GF-D8 (cell line): Measurements from ENCODE around the gene MPDU1.
A peak's percentile ranks its signal among the peaks of the same experiment; 100 is the strongest.

Experiments used
- DNase-seq: peaks from one replicate; lab custom pipeline; 2025; lab: John Stamatoyannopoulos, UW

Gene MPDU1

GRCh38 chr17:7583253-7584109 lies at the start of gene MPDU1:
MPDU1 (plus strand) TSS chr17:7583852; CDS start chr17:7583863, 11 bp downstream.
- DNase-seq, result peak; percentile 72

- no peak for DNase-seq
Measured at GRCh38 chr17:7538050-7538449, 45.6 kb upstream of the MPDU1 start.

- DNase-seq, result no peak
Measured at GRCh38 chr17:7538891-7539545, 44.6 kb upstream of the MPDU1 start.

- DNase-seq, result no peak
Measured at GRCh38 chr17:7541074-7541621, 42.5 kb upstream of the MPDU1 start.

GRCh38 chr17:7544911-7545310 lies 38.7 kb upstream of the MPDU1 start:
- no peak for DNase-seq

- DNase-seq, result no peak
Measured at GRCh38 chr17:7548585-7549400, 34.9 kb upstream of the MPDU1 start, which contains the start of gene TNFSF12. TNFSF12 (plus strand) TSS chr17:7549058; CDS start chr17:7549154, 96 bp downstream.

- DNase-seq, result no peak
Measured at GRCh38 chr17:7549401-7550055, 34.1 kb upstream of the MPDU1 start.

GRCh38 chr17:7550344-7550743 lies 33.3 kb upstream of the MPDU1 start:
- DNase-seq, result no peak

GRCh38 chr17:7551396-7551795 lies 32.3 kb upstream of the MPDU1 start:
- DNase-seq, result no peak

- peak; percentile 66 for DNase-seq
Measured at GRCh38 chr17:7552621-7553051, 31.0 kb upstream of the MPDU1 start.

- no peak for DNase-seq
Measured at GRCh38 chr17:7553356-7553755, 30.3 kb upstream of the MPDU1 start.

GRCh38 chr17:7555320-7555948 lies 28.2 kb upstream of the MPDU1 start:
- DNase-seq, result no peak

GRCh38 chr17:7556627-7557026 lies 27.0 kb upstream of the MPDU1 start:
- no peak for DNase-seq

GRCh38 chr17:7557147-7557764 lies 26.4 kb upstream of the MPDU1 start:
- no peak for DNase-seq

- peak; percentile 82 for DNase-seq
Measured at GRCh38 chr17:7557775-7558543, 25.7 kb upstream of the MPDU1 start.

- peak; percentile 77 for DNase-seq
Measured at GRCh38 chr17:7558544-7559319, 24.9 kb upstream of the MPDU1 start, which contains the start of gene TNFSF13. TNFSF13 (plus strand) TSS chr17:7558750; CDS start chr17:7559040, 290 bp downstream.

GRCh38 chr17:7559320-7560171 lies 24.1 kb upstream of the MPDU1 start:
- no peak for DNase-seq
